HuH-7.5 (cell line): ENCODE measurements around the gene ANKH.
"Not testable (repeated sequence)": the region's sequence is repeated elsewhere in the genome, so short reads cannot be mapped to it uniquely, and the experiment has no call there.

Experiments
- DNase-seq: peaks from one replicate; pipeline ENCODE4 v3.0.0; 2011; ENCODE audit warnings: low spot score

Gene ANKH

DNA sequence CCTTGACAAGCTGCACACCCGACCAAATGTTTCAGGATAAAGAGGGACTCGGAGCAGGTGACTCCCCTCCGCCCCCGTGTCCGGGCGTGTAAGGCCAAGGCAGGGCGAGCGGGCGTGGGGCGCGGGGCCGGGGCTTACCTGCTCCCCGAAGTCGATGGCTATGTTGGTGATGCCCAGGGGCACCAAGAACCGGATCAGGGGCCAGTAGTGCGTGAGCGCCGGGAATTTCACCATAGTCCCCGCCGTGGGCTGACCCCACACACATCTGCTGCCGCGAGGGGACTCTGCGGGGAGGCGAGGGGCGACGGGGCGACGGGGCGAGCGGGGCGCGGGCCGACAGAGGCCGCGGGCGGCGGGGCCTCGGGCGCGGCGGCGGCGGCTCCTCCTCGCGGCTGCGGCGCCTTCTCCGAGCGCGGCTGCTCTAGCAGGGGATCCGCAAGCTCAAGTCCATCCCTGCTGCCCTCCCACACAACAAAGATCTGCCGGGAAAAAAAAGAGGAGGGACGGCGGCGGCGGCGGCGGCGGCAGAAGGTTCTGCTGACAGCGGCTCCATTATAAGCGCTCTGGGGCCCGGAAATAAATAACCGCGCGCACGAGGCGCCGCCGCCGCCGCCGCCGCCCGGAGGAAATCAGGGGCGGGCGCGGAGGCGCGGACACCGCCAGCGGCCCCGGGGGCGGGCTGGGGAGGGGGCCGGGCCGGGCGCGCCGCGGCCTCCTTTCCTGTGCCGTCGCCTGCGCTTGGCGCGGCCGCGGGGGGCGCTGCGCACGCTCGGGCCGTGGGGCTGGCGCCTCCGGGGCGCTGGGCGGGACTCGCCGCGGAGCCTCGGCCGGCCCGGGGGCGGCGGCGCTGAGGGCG lies at the start of gene ANKH:
Gene ANKH, minus strand, starts transcription at position 565 of the 856 bp plus-strand sequence. Its CDS starts 331 bp downstream, at position 234.
- DNase-seq: peak; percentile 52

- DNase-seq: no peak
Measured at GRCh38 chr5:14920121-14920520, 48.5 kb upstream of the ANKH start.

DNA sequence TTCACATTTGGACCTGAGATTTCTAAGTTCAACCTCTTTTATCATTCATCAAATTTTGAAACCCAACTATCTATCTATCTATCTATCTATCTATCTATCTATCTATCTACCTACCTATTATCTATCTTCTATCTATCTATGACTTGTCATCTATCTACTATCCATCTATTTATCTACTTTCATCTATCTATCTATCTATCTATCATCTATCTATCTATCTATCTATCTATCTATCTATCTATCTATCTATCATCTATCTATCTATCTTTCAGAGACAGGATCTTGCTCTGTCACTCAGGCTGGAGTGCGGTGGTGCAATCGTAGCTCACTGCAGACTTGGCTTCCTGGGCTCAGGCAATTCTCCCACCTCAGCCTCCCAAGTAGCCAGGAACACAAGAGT lies 47.5 kb upstream of the ANKH start:
- not testable (repeated sequence) for DNase-seq

DNA sequence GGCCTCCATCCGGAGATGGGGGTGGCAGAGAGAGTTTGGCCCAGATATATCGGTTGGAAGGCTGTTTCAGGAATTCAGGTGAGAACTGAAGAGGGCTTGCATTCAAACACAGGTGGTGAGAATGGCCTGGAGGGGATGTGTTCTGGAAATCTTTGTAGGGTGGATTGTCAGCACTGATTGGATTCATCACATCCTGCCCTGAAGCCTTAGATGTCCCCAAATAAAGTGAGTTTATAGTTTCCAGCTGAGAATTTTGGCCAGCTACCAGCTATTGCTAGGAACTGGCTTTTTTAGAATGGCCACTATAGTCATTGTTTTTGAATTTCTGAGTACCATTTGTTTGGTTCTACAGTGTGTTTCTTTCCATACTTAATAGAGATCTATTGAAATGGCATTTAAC lies 46.1 kb upstream of the ANKH start:
- DNase-seq: no peak

GRCh38 chr5:14915291-14915952 lies 43.8 kb upstream of the ANKH start:
- no peak for DNase-seq

DNA sequence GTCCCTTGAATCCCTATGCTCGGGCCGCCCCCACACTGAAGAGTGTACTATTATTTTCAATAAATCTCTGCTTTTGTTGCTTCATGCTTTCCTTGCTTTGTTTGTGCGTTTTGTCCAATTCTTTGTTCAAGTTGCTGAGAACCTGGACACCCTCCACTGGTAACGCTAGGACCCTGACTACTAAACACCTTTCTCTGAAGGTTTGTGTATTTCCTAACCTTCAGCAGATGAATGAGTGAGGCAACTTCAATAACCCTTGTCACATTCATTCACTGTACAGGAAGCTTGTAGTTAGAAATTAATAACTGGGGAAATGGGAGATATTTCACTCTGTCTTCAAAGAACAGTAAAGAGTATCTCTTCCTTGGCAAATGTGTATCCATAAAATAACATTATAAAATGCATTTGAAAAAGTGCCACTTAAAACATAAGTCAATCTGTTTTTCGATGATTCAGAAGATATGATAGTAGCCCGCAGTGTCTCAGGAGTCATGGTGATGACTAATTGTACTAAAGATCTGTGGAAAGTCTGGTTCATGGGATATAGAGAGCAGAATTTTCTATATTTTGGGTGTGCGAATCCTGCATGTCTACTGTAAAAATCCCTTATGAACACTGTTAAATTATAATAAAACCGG lies 43.2 kb upstream of the ANKH start:
- no peak for DNase-seq

DNA sequence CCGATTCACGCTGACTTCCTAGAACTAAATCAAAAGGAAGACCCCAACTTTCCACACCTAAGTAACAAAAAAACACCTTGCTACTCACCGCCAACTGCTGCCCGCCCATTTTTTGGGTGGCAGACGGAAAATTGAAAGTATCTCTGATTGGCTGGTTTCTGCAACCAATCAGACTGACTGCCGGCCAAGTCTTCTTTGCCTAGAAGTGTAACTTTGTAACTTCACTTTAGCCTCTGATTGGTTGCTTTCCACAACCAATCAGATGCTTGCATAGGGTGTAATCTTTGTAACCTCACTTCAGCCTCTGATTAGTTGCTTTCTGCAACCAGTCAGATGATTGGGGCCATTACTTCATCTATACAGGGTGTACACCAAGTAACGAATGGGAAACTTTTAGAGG lies 42.6 kb upstream of the ANKH start:
- DNase-seq: no peak

- DNase-seq: no peak
Measured at GRCh38 chr5:14913096-14913495, 41.5 kb upstream of the ANKH start.

GRCh38 chr5:14912206-14912605 lies 40.6 kb upstream of the ANKH start:
- DNase-seq: no peak

GRCh38 chr5:14909369-14909768 lies 37.8 kb upstream of the ANKH start:
- no peak for DNase-seq

DNA sequence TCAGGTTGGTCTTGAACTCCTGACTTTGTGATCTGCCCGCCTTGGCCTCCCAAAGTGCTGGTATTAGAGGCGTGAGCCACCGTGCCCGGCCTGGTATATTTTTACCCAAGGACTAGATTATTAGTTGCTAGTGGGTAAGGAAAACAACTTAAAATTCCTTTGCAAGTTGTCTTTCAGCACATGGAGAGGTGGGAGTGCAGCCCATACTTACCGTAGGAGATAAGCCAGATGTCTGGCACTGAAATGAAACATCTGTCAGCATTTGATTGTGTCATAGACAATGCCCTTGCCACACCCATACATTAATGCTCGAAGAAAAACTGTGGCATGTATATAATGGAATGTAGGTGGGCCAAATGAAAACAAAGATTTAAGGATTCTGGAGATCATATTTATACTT lies 36.6 kb upstream of the ANKH start:
- DNase-seq: no peak

DNA sequence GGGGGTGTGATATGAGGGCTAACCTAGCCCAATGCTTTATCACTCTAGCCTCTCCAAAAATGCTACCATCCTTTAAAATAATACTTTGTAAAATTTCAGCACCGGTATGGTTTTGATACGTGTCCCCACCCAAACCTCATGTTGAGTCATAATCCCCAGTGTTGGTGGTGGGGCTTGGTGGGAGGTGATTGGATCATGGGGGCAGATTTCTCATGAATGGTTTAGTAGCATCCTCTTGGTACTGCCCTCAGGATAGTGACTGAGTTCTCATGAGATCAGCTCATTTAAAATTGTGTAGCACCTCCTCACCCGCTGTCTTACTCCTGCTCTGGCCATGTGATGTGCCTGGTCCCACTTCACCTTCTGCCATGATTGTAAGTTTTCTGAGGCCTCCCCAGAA lies 35.0 kb upstream of the ANKH start:
- DNase-seq: no peak

- no peak for DNase-seq
Measured at GRCh38 chr5:14902826-14903560, 31.4 kb upstream of the ANKH start.

- DNase-seq: no peak
Measured at GRCh38 chr5:14901462-14902051, 30.0 kb upstream of the ANKH start.

DNA sequence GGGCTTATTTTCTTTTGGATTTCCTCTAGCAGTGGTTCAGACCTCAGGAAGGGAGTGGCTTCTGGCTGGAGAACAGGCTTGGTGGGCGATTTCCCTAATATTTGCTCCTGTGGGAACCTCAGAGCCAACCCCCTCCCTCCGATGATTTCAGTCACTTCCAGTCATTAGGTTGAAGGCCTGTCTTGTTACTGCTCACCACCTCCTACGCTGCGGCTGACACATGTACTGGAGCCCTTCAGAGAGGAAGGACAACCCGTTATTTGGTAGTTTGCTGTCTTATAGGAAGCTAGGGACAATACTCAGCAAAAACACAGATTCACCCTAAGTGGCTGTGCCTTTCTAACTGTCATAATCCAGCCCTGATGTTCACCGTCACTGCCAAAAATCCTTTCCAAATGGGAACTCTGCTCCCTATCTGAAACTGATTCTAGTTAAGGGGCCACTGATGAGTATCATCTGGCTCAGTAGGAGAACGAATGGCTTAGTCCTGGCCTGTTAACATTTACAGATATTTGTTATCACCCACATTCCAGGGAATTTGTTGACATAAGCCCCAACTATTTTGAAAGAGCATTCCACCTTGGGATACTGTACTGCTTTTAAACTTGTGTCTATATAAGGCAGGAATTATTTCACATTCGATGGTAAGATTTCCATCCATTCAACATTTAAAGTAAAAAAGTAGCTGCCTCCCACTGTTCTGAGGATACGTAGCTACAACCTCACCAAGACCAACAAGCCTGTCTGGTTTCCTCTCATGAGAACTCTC lies 29.3 kb upstream of the ANKH start:
- peak; percentile 27 for DNase-seq

DNA sequence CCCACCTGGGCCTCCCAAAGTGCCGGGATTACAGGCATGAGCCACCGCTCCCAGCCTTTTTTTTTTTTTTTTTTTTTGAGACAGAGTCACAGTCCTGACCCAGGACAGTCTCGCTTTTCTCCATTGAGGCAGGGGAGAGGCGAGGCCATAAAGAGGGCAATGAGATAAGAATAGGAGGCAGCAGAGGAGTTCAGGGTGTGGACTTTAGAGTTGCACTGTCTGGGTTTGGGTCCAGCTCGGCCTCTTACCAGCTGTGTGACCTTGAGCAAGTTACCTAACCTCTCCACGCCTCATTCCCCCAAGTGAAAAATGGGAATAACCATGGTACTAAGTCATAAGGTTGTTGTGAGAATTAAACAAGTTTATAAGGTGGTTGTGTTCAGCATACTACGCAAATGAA lies 24.6 kb upstream of the ANKH start:
- DNase-seq: no peak

GRCh38 chr5:14895301-14895700 lies 23.7 kb upstream of the ANKH start:
- DNase-seq: no peak

- no peak for DNase-seq
Measured at GRCh38 chr5:14894748-14895147, 23.2 kb upstream of the ANKH start.

GRCh38 chr5:14893381-14893780 lies 21.8 kb upstream of the ANKH start:
- no peak for DNase-seq

DNA sequence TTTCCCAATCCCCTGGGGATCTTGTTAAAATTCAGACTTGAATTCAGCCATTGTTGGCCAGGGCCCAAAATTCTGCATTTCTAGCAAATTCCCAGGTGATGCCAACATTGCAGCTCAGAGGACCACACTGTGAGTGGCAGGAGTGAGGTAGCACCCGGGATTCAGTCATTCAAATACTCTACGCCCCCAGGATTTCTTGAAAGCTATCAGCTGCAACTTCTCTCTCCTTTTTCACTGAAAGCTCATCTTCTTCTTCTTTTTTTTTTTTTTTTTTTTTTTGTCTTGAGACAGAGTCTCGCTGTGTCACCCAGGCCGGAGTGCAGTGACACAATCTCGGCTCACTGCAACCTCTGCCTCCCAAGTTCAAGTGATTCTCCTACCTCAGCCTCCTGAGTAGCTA lies 19.3 kb upstream of the ANKH start:
- DNase-seq: no peak

DNA sequence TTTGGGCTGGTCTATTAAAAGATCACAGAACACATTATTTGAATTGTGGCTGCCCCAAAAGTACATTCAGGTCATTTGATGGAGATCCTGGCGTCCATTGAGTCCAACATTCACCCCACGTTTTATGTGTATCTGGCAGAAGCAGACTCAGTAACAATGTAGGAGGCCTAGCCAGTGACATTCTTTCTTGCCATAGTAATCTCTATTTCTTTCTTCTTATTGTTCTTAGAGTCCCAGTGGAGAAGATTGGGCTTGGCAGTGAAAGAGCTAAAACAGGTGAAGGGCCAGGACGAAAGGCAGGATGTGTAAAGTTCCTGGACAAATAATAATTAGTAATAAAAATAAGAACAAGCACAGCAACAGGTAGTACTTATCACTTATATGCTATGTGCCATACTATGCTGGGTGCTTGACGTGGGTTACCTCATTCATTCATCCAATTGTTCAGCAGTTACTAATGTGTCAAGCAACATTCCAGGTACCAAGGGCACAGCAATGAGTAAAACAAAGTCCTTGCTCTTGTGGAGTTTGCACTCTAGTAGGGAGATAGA lies 12.6 kb upstream of the ANKH start:
- DNase-seq: no peak
